GM12891 (cell line): Measurements from ENCODE around the gene NRP1.

Experiments
- PAX5 ChIP-seq: IDR thresholded peaks from 2 replicates; pipeline ENCODE4 v1.6.1; 2011; ENCODE audit warnings: low read length, moderate library complexity, mild to moderate bottlenecking; ENCODE audit not compliant: insufficient read depth, severe bottlenecking
- POLR2A ChIP-seq: IDR thresholded peaks from 2 replicates; pipeline ENCODE4 v1.6.1; 2011; ENCODE audit warnings: low read depth, low read length, control low read depth
- POLR2AphosphoS5 ChIP-seq: IDR thresholded peaks from 2 replicates; pipeline ENCODE4 v1.6.1; 2011; ENCODE audit warnings: low read depth, low read length, control low read depth
- SPI1 ChIP-seq: IDR thresholded peaks from 2 replicates; pipeline ENCODE4 v1.6.1; 2011; ENCODE audit warnings: low read depth, low read length, control low read depth
- TAF1 ChIP-seq: IDR thresholded peaks from 2 replicates; pipeline ENCODE4 v1.6.1; 2011; ENCODE audit warnings: low read depth, low read length, control low read depth

DNA sequence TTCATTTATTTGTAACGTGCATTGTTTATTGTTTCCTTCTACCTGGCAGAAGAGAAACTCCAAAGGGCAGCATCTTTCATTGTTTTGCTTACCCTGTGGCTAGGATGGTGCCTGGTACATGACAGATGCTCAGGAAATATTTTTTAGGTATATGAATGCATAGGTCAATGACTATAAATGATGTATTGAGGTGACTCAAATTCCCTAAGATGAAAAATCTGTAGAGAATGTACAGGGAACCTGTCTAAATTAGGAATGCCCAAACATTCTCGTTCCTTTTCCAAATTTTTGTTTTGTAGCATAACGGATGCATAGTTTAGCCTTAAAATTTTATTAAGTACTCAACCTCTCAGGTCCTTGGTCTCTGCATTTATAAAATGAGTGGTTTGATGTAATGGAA, 71.6 kb downstream of the NRP1 start:
- no peak for TF ChIP-seq POLR2A
- TF ChIP-seq POLR2AphosphoS5 = no peak
- no peak for TF ChIP-seq PAX5
- TF ChIP-seq SPI1 = no peak
- TF ChIP-seq TAF1 = no peak
